H1 (cell line): ENCODE data around the gene IRAK1BP1. TPM values are rescaled to one million over a fixed set of nuclear protein-coding genes. Genes with fewer than 3 reads are reported as not detected.
"Not testable (repeated sequence)": the region's sequence is repeated elsewhere in the genome, so short reads cannot be mapped to it uniquely, and the experiment has no call there.

ENCODE experiments used
- CTCF ChIA-PET: fragments of 300-600 bp; sonication (Branson Sonifier 250); formaldehyde crosslinking; loops from one replicate; lab custom pipeline; 2021; ENCODE audit not compliant: partially characterized antibody; lab: Charles Lee
- POLR2A ChIA-PET: fragments of 300-600 bp; sonication (Branson Sonifier 250); formaldehyde crosslinking; loops from one replicate; lab custom pipeline; 2021; ENCODE audit warnings: inconsistent platforms; ENCODE audit not compliant: partially characterized antibody; lab: Charles Lee
- DNase-seq, 2 experiments: peaks; one replicate each; pipeline versions ENCODE4 v3.0.0 to v3.0.0-alpha.2; 2010 to 2022; ENCODE audit warnings: low spot score in 2 of 2, low read depth in 1 of 2, mixed read lengths in 1 of 2
- FAIRE-seq: peaks from 2 replicates; lab custom pipeline; 2011; peaks lifted over from hg19 to GRCh38; lab: Jason Lieb, UNC
- H2AFZ ChIP-seq: 2 replicates; pipeline ENCODE4 v1.8.1; 2012; ENCODE audit warnings: low read length, inconsistent platforms
- H2AK5ac ChIP-seq: 2 replicates; pipeline ENCODE4 v1.6.1; 2013; ENCODE audit warnings: low read depth, low read length
- H2BK120ac ChIP-seq: replicated peaks from 2 replicates; pipeline ENCODE3; 2013; ENCODE audit warnings: low read depth, low read length, inconsistent platforms
- H2BK12ac ChIP-seq: 2 replicates; pipeline ENCODE4 v1.6.1; 2013; ENCODE audit warnings: low read depth, low read length
- H2BK15ac ChIP-seq: 2 replicates; pipeline ENCODE4 v1.6.1; 2013; ENCODE audit warnings: low read length
- H2BK20ac ChIP-seq: 2 replicates; pipeline ENCODE4 v1.6.1; 2013; ENCODE audit warnings: low read length
- H2BK5ac ChIP-seq: 2 replicates; pipeline ENCODE4 v1.6.1; 2013; ENCODE audit warnings: low read depth, low read length
- H3K14ac ChIP-seq: 2 replicates; pipeline ENCODE4 v1.6.1; 2013; ENCODE audit warnings: inconsistent platforms; ENCODE audit not compliant: insufficient read length
- H3K18ac ChIP-seq: 2 replicates; pipeline ENCODE4 v1.6.1; 2013; ENCODE audit warnings: low read length; ENCODE audit errors: extremely low read depth
- H3K23ac ChIP-seq: 2 replicates; pipeline ENCODE4 v1.6.1; 2013; ENCODE audit warnings: inconsistent platforms; ENCODE audit not compliant: insufficient read length
- H3K23me2 ChIP-seq: 2 replicates; pipeline ENCODE4 v1.6.1; 2013; ENCODE audit warnings: low read depth, low read length
- H3K27ac ChIP-seq: 2 replicates; pipeline ENCODE4 v1.6.1; 2011; ENCODE audit warnings: low read depth, low read length, inconsistent platforms
- H3K27me3 ChIP-seq, 4 experiments: replicated peaks in 1 of 4; 1 replicate in 1 of 4; 2 replicates in 3 of 4; pipeline versions ENCODE4 v1.6.1 to v1.8.1; 2011 to 2013; ENCODE audit warnings: low read length in 3 of 4, mild to moderate bottlenecking in 3 of 4, inconsistent platforms in 2 of 4, mixed read lengths in 2 of 4, moderate library complexity in 1 of 4; ENCODE audit not compliant: control insufficient read depth in 3 of 4, insufficient read depth in 3 of 4; ENCODE audit errors: extremely low read depth in 1 of 4
- H3K36me3 ChIP-seq, 4 experiments: 2 replicates each; pipeline versions ENCODE4 v1.6.1 to v1.8.1; 2011 to 2013; ENCODE audit warnings: mild to moderate bottlenecking in 4 of 4, low read length in 3 of 4, moderate library complexity in 2 of 4, control low read depth in 1 of 4, inconsistent platforms in 1 of 4; ENCODE audit not compliant: insufficient read depth in 4 of 4, control insufficient read depth in 2 of 4
- H3K4ac ChIP-seq: replicated peaks from 2 replicates; pipeline ENCODE3; 2013; ENCODE audit warnings: low read length, low read depth, mixed read lengths, inconsistent platforms; ENCODE audit not compliant: insufficient read length
- H3K4me1 ChIP-seq, 4 experiments: replicated peaks in 1 of 4; 1 replicate in 1 of 4; 2 replicates in 3 of 4; pipeline versions ENCODE4 v1.6.1 to v1.8.1; 2011 to 2013; ENCODE audit warnings: low read length in 3 of 4, inconsistent platforms in 2 of 4, mixed read lengths in 1 of 4; ENCODE audit not compliant: insufficient read depth in 4 of 4, control insufficient read depth in 3 of 4
- H3K4me2 ChIP-seq, 2 experiments: 2 replicates each; pipeline versions ENCODE4 v1.6.1 to v1.8.1; 2011 to 2013; ENCODE audit warnings: low read depth in 2 of 2, low read length in 2 of 2, control low read depth in 1 of 2, inconsistent platforms in 1 of 2, mild to moderate bottlenecking in 1 of 2; ENCODE audit not compliant: insufficient read depth in 1 of 2
- H3K4me3 ChIP-seq, 4 experiments: fragments of 200-600, 300-600 bp in 1 of 4; sonication (generic), shearing (Covaris generic), sonication (Bioruptor Twin) in 1 of 4; 2 replicates each; pipeline versions ENCODE4 v1.5.1 to v1.8.1; 2011 to 2016; ENCODE audit warnings: low read length in 4 of 4, low read depth in 3 of 4, control low read depth in 2 of 4, inconsistent platforms in 2 of 4, mild to moderate bottlenecking in 2 of 4, mixed read lengths in 1 of 4, moderate library complexity in 1 of 4; ENCODE audit not compliant: insufficient read depth in 2 of 4; ENCODE audit errors: extremely low read depth in 1 of 4
- H3K56ac ChIP-seq: replicated peaks from 2 replicates; pipeline ENCODE3; 2013; ENCODE audit warnings: low read depth, mild to moderate bottlenecking, mixed read lengths, low read length, inconsistent platforms; ENCODE audit not compliant: insufficient read length
- H3K79me1 ChIP-seq: 2 replicates; pipeline ENCODE4 v1.6.1; 2013; ENCODE audit warnings: low read depth, low read length, control low read depth
- H3K79me2 ChIP-seq, 2 experiments: 2 replicates each; pipeline versions ENCODE4 v1.6.1 to v1.8.1; 2012 to 2013; ENCODE audit warnings: low read length in 2 of 2, mild to moderate bottlenecking in 2 of 2, inconsistent platforms in 1 of 2; ENCODE audit not compliant: insufficient read depth in 2 of 2, control insufficient read depth in 1 of 2
- H3K9ac ChIP-seq, 4 experiments: replicated peaks in 1 of 4; 1 replicate in 1 of 4; 2 replicates in 3 of 4; pipeline versions ENCODE4 v1.6.1 to v1.8.1; 2011 to 2013; ENCODE audit warnings: low read depth in 3 of 4, low read length in 3 of 4, control low read depth in 2 of 4, mild to moderate bottlenecking in 2 of 4, moderate library complexity in 2 of 4, inconsistent platforms in 1 of 4; ENCODE audit errors: extremely low read depth in 1 of 4
- H3K9me3 ChIP-seq, 2 experiments: 2 replicates each; pipeline versions ENCODE4 v1.6.1 to v1.8.1; 2012 to 2013; ENCODE audit warnings: mild to moderate bottlenecking in 2 of 2, moderate library complexity in 2 of 2, control low read depth in 1 of 2, inconsistent platforms in 1 of 2, low read depth in 1 of 2, low read length in 1 of 2, mixed read lengths in 1 of 2; ENCODE audit not compliant: insufficient read depth in 2 of 2
- H4K20me1 ChIP-seq, 2 experiments: replicated peaks in 1 of 2; 2 replicates each; pipeline versions ENCODE3 to v1.8.1; 2011 to 2013; ENCODE audit warnings: inconsistent platforms in 2 of 2, low read length in 2 of 2, mild to moderate bottlenecking in 1 of 2; ENCODE audit not compliant: insufficient read depth in 2 of 2, control insufficient read depth in 1 of 2
- H4K5ac ChIP-seq: 2 replicates; pipeline ENCODE4 v1.6.1; 2013; ENCODE audit warnings: low read length, low read depth, mixed read lengths, inconsistent platforms; ENCODE audit not compliant: insufficient read length
- H4K8ac ChIP-seq: 2 replicates; pipeline ENCODE4 v1.8.0; 2013; ENCODE audit warnings: mild to moderate bottlenecking, moderate library complexity, low read length, inconsistent platforms; ENCODE audit not compliant: insufficient read depth; ENCODE audit errors: extremely low read depth
- H4K91ac ChIP-seq: replicated peaks from 2 replicates; pipeline ENCODE3; 2013; ENCODE audit warnings: low read length, mixed read lengths, inconsistent platforms; ENCODE audit not compliant: insufficient read length
- CBX8 ChIP-seq: fragments of 300-800, 300-1000 bp; sonication (generic); IDR thresholded peaks from 2 replicates; pipeline ENCODE4 v1.7.1; 2016; ENCODE audit warnings: low read depth, low read length, borderline replicate concordance
- CHD2 ChIP-seq: IDR thresholded peaks from 2 replicates; pipeline ENCODE4 v1.6.1; 2012; ENCODE audit warnings: low read length, improper control_type of control experiment
- CREB1 ChIP-seq: IDR thresholded peaks from 2 replicates; pipeline ENCODE4 v1.6.1; 2012; ENCODE audit warnings: inconsistent platforms
- GABPA ChIP-seq: IDR thresholded peaks from 2 replicates; pipeline ENCODE4 v1.6.1; 2011; ENCODE audit warnings: mild to moderate bottlenecking, low read length, moderate library complexity, borderline replicate concordance; ENCODE audit not compliant: insufficient read depth
- KDM5A ChIP-seq: fragments of 200-600 bp; IDR thresholded peaks from 2 replicates; pipeline ENCODE4 v1.7.1; 2012; ENCODE audit warnings: mild to moderate bottlenecking, low read length, inconsistent platforms, mixed read lengths
- SAP30 ChIP-seq: fragments of 300-600 bp; sonication (generic); IDR thresholded peaks from 2 replicates; pipeline ENCODE4 v1.7.1; 2012; ENCODE audit warnings: low read length, moderate library complexity, mild to moderate bottlenecking, inconsistent platforms; ENCODE audit not compliant: insufficient read depth, insufficient replicate concordance
- TAF1 ChIP-seq: IDR thresholded peaks from 2 replicates; pipeline ENCODE4 v1.6.1; 2011; ENCODE audit warnings: mild to moderate bottlenecking, low read depth, low read length
- WGBS, 2 experiments: shearing (Covaris generic) in 1 of 2; methylation state at CpG; one replicate each; pipeline versions ENCODE4 v1.1.6 to v1.1.7; 2013 to 2015; ENCODE audit warnings: low lambda C conversion rate in 2 of 2, mixed read lengths in 2 of 2, inconsistent platforms in 1 of 2, low coverage in 1 of 2, missing lambda C conversion rate in 1 of 2; ENCODE audit not compliant: insufficient replicate concordance in 2 of 2, insufficient coverage in 1 of 2, insufficient read length in 1 of 2; ENCODE audit errors: extremely low coverage in 1 of 2, missing lambda C conversion rate in 1 of 2; 5-methylcytosine and 5-hydroxymethylcytosine counted together
- polyA plus RNA-seq, 7 experiments: library from polyadenylated mRNA; depleted of rRNA in 3 of 7; stranded (reverse) in 5 of 7; unstranded in 2 of 7; fragments of >200 nt in 5 of 7; fragments of 200-250 nt in 2 of 7; gene quantifications; 1 replicate in 5 of 7; 2 replicates in 1 of 7; 4 replicates in 1 of 7; pipeline versions ENCODE4 v1.2.1 to v1.2.3, GENCODE V29; 2011 to 2013; ENCODE audit warnings: missing spikeins in 2 of 7, mixed read lengths in 2 of 7
- total RNA-seq: library from RNA; stranded (reverse); fragmentation: NEBNext Ultra II Directional; extraction: Animal tissue kit (Norgen Biotek cat#: 25700); gene quantifications from 2 replicates; pipeline ENCODE4 v1.2.1, GENCODE V29; 2021
- TF ChIP-seq, protein P1 (sequence below), 3 experiments: IDR thresholded peaks; 1 replicate in 2 of 3; 2 replicates in 1 of 3; pipeline versions ENCODE4 v1.5.1 to v1.6.1; 2011; ENCODE audit warnings: low read length in 3 of 3, mild to moderate bottlenecking in 3 of 3, inconsistent platforms in 2 of 3, low read depth in 1 of 3, moderate library complexity in 1 of 3; ENCODE audit not compliant: insufficient read depth in 1 of 3; ENCODE audit errors: control extremely low read depth in 1 of 3
- TF ChIP-seq, protein P2 (sequence below): IDR thresholded peaks from 2 replicates; pipeline ENCODE4 v1.6.1; 2012; ENCODE audit warnings: inconsistent platforms

The IRAK1BP1 gene
- total and polyA plus RNA-seq, 2 of the 8 experiments (the other 6 are each of a cell fraction or from before 2014, with no cell fraction given): 3.7 to 4.7 TPM

DNA sequence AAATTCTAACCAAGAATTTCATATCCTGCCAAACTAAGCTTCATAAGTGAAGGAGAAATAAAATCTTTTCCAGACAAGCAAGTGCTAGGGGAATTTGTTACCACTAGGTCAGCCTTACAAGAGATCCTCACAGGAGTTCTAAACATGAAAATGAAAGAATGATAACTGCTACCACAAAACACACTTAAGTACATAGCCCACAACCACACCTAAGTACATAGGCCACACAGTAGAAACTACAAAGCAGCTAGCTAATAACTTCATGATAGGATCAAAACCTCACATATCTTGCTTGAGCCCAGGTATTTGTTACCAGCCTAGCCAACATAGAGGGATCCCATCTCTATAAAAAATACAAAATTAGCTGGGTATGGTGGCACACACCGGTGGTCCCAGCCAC is 50.4 kb downstream of the IRAK1BP1 start (continued):
- TF ChIP-seq, protein P1, sequence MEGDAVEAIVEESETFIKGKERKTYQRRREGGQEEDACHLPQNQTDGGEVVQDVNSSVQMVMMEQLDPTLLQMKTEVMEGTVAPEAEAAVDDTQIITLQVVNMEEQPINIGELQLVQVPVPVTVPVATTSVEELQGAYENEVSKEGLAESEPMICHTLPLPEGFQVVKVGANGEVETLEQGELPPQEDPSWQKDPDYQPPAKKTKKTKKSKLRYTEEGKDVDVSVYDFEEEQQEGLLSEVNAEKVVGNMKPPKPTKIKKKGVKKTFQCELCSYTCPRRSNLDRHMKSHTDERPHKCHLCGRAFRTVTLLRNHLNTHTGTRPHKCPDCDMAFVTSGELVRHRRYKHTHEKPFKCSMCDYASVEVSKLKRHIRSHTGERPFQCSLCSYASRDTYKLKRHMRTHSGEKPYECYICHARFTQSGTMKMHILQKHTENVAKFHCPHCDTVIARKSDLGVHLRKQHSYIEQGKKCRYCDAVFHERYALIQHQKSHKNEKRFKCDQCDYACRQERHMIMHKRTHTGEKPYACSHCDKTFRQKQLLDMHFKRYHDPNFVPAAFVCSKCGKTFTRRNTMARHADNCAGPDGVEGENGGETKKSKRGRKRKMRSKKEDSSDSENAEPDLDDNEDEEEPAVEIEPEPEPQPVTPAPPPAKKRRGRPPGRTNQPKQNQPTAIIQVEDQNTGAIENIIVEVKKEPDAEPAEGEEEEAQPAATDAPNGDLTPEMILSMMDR (IDR thresholded peaks at IDR 0.05; ENCODE audit: control extremely low read depth in 1 of 3, insufficient read depth in 1 of 3, low read depth in 1 of 3, low read length in 3 of 3): no peak
- TF ChIP-seq CBX8 (no peak), TAF1 (no peak), CHD2 (no peak), GABPA (no peak), KDM5A (no peak), SAP30 (no peak), CREB1 (no peak)
- TF ChIP-seq, protein P2, sequence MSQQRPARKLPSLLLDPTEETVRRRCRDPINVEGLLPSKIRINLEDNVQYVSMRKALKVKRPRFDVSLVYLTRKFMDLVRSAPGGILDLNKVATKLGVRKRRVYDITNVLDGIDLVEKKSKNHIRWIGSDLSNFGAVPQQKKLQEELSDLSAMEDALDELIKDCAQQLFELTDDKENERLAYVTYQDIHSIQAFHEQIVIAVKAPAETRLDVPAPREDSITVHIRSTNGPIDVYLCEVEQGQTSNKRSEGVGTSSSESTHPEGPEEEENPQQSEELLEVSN: no peak

DNA sequence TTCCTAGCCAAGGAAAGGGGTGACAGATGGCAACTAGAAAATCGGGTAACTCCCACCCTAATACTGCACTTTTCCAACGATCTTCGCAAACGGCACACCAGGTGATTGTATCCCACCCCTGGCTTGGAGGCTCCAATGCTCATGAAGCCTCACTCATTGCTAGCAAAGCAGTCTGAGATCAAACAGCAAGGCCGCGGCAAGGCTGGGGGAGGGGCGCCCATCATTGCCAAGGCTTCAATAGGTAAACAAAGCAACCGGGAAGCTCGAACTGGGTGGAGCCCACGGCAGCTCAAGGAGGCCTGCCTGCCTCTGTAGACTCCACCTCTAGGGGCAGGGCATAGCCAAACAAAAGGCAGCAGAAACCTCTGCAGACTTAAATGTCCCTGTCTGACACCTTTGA is 53.8 kb downstream of the IRAK1BP1 start:
- H3K36me3 ChIP-seq, DNase-seq, H2BK12ac ChIP-seq, H2BK5ac ChIP-seq, POLR2A ChIA-PET, H3K18ac ChIP-seq, H3K79me1 ChIP-seq, H3K9ac ChIP-seq, H3K14ac ChIP-seq, H3K79me2 ChIP-seq, H3K27ac ChIP-seq, H3K4me1 ChIP-seq, H2BK120ac ChIP-seq, H3K27me3 ChIP-seq, H2BK15ac ChIP-seq, H4K20me1 ChIP-seq, H3K23ac ChIP-seq, H3K4me2 ChIP-seq, H4K8ac ChIP-seq, H2AK5ac ChIP-seq, H3K23me2 ChIP-seq, H4K91ac ChIP-seq, H4K5ac ChIP-seq, H2BK20ac ChIP-seq, H3K9me3 ChIP-seq, H3K4ac ChIP-seq, H3K56ac ChIP-seq, H3K4me3 ChIP-seq, H2AFZ ChIP-seq, FAIRE-seq: not testable (repeated sequence)
- CTCF ChIA-PET: interaction anchor here (1.0 kb wide), 1 partner anchor 10 kb away, joined by 3 read pairs; no protein-coding TSS in a partner anchor
- 90% methylated on average over 10 of the region's 10 CpGs; no CpG with 5 or more reads in 1 of the 2 experiments for WGBS, 2 experiments
